NCI-H1092 treated with DMSO at 0.1 percent for 48 hours (cell line): ENCODE results near the gene ADAMTS1.
A peak's percentile ranks its signal among the peaks of the same experiment; 100 is the strongest.

Source experiments
- DNase-seq: peaks from one replicate; lab custom pipeline; 2025; lab: John Stamatoyannopoulos, UW

ADAMTS1 gene

DNA sequence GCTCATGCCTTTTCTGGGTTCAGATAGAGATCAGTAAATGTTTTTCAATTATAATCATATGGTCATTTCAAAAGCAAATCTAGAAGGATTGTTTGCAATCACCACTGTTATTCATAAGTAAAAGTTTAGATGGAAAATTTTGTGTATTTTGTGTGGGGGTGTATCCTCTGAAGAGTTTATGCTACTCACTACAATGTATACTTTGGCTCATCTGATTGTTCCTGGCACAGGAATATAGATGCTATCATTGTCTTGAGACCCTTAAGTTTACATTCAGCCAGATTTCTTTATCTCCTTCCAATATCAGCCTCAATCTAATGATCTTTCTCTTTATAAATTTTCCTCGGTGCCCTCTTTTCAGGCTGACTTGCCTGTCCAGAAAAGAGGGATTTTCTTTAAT lies 33.0 kb downstream of the ADAMTS1 start:
- no peak for DNase-seq

DNA sequence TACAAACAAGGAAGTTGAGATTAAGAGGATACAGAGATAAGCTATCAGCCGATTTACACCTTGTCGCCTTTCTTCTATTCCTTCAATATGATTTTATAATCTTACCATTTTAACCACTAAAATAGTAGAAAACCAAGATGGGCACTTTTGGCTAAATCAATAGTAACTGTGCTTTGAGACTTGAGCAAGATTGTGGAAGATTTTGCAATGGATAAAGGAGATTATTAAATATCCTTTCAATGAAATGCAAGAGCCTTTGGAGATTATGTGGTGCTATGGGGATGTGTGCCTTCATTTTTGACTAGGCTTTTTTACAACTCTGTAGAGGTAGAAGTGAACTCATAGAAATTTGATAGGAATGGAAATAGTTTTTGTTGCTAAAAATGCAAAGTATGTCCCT lies 33.7 kb downstream of the ADAMTS1 start:
- no peak for DNase-seq

- DNase-seq, result no peak
Observed at GRCh38 chr21:26810676-26811415, 34.4 kb downstream of the ADAMTS1 start.

- no peak for DNase-seq
Observed at GRCh38 chr21:26810266-26810665, 34.9 kb downstream of the ADAMTS1 start.

- no peak for DNase-seq
Observed at GRCh38 chr21:26809745-26810144, 35.5 kb downstream of the ADAMTS1 start.

DNA sequence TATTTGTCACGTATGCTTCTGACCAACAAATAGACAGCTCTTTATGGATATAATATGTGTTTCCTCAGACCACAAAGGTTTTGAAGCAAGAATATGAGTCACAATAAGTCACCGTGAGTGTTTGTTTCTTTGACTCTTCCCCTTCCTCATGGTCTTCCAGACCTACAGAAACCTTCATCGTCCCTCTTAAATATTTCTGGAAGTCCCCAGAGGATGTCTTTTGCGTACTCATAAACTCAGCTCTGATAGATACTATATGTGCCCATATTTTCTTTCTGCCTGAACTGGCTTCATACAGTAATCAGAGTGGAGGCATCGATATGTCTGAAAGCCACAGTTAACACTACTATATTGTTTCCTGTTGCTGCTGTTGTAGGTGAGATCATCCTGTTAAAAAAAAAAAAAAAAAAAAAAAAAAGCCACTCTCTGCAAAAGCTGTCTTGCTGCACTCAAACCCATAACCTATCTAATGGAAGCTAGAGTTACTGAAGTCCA lies 38.4 kb downstream of the ADAMTS1 start:
- no peak for DNase-seq

DNA sequence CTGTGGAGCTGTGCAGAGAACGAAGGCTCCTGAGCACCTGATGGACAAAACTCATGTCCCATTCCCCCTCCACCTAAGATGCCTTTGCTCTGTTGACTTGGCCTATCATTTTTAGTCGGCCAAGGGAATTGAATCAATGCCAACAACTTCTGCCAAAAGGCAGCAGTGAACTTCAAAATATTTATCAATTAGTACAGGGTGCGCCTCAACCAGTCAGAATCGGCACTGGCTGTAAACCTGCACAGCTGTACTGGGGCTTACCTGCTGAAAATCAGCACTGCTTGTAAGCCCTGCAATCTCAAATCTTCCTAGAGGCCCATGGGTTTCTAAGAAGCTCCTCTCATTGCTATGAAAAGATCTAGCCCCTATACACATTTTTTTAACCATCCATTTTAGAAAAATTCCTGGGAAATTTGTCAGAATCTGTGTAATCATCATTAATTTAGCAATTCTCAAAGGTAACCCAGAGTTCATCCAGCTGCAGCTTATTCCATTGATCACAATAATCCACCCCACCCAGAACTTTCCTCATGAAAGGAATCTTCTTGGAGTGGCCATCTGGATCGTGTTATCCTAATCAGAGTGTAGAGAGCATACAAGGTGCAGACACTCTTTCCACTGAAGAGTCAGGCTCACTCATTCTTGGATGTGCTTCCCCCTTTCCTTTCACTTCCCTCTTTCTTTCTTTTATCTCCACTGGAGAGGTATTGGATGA lies 40.2 kb downstream of the ADAMTS1 start:
- DNase-seq, result no peak

DNA sequence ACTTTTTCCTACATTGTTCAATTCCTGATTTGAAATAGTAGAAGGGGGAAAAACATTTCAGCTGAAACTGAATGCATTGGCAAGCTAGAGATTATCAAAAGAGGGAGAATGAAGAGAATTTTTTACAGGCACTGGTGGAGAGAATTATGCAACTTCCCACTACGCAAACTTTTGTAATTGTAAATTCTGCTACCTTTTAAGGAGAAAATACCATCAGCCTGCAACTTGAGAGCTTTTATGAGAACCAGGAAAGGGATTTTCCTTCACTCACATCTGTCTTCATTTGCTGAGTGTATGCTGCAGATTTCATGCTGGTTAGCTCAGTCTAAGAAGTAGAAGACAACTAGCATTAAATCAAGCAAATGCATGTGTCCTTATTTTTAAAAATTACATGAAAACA lies 43.7 kb downstream of the ADAMTS1 start:
- DNase-seq, result no peak

GRCh38 chr21:26800970-26801431 lies 44.2 kb downstream of the ADAMTS1 start:
- DNase-seq, result no peak

GRCh38 chr21:26800455-26800854 lies 44.8 kb downstream of the ADAMTS1 start:
- no peak for DNase-seq

DNA sequence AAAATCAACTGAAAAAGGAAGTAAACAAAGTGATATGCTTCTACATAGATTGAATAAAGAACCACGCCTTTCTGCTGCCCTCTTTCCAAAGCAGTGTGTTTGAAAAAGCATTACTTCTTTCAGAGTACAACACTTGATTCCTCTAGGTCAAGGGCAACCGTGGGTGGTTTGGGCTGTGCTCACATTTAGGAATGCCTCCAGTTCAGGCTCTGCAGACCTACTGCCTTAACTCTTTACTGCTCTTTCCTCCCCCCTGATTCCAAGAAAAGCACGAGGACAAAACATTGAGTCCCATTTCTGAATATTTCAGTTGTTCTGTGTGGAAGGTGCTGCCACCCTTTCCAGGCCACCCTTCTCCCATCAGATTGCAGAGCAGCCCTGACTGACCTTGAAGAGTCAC lies 45.2 kb downstream of the ADAMTS1 start:
- DNase-seq, result no peak

DNA sequence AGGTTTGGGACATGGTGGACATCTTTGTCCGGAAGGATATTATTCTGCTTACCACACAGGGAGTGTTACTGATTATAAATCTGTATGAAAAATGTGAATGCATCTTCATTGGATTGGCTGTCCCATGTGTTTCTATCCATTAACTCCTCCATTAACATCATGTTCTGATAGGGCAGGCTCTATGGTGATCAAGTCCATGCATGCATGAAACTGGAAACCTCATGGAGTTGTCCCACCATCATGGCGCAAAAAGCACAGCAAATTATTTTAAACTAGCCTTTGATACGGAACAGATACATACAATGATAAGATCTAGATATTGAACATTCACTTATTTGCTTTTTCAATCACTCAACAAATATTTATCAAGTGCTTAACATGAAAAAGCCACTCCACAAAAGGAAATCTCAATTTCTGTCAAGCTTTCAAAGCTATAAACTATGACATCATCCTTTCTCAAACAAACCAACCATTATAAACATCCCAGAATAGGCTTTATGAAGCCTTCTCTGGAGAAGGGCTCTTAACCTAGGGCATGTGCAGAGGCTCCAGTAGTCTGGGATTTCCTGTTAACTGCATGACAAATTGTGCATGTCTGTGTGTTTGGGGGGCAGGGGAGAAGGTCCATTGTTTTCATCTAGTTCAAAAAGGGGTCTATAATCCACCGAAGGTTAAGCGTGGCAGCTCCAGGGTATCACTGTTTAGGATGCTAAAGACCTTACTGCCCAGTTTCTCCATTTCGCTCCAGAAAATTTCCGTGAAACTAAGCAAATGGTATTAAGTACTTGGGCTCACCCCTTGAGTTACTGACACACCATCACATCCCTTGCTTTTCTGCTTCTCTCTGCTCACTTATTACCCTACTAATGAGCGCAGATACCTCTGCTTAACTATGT lies 46.1 kb downstream of the ADAMTS1 start:
- DNase-seq, result peak; percentile 78

DNA sequence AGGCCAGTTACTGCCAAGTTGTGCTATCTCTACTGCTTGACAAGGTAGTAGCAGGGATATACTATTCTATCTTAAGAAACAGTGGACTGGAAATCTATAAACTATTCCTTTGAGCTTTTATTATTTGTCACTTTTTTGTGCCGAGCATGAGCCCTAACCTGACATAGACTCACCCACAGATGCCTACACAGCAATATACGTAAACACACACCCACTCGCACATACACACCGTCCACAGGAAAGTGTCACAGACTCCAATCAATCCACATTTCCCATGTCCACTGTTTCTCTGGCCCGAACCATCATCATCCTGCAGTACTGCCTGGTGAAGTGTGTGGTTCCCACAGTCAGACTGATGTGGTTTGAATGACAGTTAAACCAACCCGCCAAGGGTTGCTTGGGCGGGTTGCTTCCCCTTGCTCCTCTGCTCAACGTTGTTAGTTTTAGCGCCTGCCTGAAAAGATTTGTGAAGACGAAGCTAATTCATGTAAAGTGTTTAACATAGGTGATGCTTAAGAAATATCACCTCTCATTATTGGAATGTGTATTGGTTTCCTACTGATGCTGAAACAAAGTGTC lies 47.2 kb downstream of the ADAMTS1 start:
- no peak for DNase-seq

DNA sequence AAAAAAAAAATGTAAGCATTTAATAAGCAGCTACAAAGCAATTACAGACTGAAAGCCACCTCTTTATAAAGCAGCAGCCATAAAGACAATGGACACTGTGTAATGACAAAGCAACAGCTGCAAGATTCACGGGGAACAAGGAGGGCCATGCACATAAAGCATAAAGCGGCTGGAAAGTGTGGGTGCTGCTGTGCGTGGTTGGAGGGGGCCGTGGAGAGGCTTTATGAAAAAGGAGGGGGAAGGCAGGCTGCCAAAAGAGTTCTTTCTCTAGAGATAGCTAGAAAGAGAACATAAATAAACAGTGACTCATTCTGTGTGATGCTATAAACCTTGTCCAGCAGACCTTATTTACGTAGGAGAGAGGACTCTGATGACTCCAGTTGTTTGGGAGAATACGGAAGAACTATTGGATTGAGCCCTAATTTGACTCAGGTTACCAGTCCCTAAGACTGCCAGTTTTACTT lies 49.3 kb downstream of the ADAMTS1 start:
- DNase-seq, result peak; percentile 51

GRCh38 chr21:26795412-26795805 lies 49.8 kb downstream of the ADAMTS1 start:
- DNase-seq, result no peak

DNA sequence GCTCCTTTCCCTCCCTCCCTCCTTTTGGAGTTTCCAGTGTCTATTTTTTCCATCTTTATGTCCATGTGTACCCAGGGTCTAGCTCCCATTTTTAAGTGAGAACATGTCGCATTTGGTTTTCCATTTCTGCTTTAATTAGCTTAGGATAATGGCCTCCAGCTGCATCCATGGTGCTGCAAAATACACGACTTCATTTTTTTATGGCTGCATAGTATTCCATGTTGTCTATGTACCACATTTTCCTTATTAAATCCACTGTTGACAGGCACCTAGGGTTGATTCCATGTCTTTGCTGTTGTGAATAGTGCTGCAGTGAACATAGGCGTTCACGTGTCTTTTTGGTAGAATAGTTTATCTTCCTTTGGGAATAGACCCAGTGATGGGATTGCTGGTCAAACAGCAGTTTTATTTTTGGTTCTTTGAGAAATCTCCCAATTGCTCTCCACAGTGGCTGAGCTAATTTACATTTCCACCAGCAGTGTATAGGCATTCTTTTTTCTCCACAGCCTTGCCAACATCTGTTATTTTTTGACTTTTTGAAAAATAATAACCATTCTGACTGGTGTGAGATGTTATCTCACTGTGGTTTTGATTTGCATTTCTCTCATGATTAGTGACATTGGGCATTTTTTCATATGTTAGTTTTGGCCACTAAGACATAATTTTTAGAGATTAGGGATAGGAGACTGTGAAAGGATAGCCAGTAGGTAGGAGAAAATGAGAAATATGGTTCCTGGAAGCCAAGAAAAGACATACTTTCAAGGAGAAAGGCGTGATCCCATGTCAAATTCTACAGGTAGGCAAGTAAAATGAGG lies 50.4 kb downstream of the ADAMTS1 start:
- DNase-seq, result no peak

DNA sequence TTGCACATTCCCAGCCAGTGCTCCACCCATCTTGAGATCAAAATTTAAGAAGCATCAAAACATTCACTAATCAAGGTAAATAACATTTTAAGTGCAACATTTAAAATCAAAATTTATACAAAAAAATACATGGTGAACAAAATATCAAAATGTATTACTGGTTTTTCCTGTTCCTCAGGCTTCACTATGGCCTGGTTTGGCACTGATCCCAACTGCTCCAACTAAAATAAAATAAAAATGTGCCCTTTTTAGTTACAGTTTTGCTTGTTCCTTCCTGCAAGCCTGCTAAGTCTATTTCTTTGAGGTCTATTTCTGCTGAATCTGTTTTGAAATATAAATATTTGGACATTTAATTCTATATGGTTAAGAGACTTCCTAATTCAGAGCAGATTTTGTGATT lies 54.9 kb downstream of the ADAMTS1 start:
- no peak for DNase-seq

DNA sequence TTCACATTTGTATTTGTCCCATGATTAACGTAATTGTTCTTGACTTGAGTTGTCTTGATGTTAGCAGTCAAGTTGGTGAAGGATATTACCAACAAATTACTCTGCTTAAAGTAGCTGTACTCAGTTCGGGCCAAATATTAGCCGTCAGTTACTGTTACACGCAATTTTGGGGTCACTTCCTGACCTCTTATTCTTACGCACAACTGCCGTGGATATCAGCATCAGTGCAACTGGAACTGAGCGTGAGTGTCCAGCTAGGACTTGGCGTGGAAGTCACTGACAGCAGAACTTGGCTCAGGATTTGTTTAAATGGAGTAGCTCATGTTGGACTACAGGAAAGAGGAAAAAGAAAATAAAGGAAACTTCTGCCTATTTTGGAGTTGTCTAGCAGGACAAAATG lies 56.4 kb downstream of the ADAMTS1 start:
- DNase-seq, result no peak
